ENCODE data around the gene PUSL1. TPM values are rescaled to one million over a fixed set of nuclear protein-coding genes. Genes with fewer than 3 reads are reported as not detected.

Gene PUSL1
- total RNA-seq, 1 experiment from 2014 or later: 15.7 TPM

DNA sequence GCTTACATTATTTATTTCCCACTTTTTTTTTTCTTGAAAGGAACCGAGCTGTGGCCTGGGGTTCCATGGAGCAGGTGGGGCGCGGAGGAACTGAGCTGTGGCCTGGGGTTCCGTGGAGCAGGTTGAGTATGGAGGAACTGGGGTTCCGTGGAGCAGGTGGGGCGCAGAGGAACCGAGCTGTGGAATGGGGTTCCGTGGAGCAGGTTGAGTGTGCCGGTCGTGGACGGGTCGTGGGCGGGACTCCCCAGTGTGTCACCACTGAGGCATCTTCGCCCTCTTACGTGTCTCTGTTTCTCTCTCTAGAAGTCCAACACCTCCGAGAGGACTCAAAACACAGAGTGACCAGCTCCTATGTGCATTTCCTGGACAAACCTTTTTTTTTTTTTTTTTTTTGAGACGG lies 29.4 kb upstream of the PUSL1 start:
- DNase-seq (ENCODE audit: low read depth): no peak

DNA sequence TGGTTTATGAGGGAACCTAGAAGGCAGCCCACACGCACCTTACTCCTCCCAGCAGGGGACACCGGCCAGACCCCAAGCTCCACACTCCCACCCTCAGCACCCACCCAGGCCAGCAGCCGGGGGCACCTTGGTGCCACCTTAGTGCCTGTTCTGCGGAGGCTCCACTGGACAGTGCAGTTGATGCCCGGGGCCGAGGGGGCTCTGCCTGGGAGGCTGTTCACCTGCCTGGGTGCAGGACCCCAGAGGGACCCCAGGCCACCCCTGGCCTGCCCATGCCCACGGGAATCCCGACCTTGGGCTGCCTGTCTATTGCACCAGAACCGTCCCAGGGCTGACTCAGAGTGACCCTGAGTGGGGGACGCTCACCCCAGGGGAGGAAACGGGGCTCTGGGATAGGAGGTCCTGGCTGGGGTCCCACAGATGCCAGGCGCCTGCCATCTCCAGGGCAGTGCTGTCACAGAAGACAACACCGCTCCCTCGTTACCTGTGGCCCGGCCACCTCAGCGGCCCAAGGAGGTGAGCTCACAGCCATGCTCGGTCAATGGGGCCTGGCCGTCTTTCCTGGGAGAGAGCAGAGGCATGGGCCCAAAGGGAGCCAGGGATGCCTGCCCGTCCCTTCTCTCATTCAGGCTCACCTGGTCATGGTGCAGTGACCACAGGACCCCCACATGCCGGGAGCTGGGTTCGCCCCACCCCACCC lies 27.5 kb upstream of the PUSL1 start:
- DNase-seq (ENCODE audit: low read depth): no peak

DNA sequence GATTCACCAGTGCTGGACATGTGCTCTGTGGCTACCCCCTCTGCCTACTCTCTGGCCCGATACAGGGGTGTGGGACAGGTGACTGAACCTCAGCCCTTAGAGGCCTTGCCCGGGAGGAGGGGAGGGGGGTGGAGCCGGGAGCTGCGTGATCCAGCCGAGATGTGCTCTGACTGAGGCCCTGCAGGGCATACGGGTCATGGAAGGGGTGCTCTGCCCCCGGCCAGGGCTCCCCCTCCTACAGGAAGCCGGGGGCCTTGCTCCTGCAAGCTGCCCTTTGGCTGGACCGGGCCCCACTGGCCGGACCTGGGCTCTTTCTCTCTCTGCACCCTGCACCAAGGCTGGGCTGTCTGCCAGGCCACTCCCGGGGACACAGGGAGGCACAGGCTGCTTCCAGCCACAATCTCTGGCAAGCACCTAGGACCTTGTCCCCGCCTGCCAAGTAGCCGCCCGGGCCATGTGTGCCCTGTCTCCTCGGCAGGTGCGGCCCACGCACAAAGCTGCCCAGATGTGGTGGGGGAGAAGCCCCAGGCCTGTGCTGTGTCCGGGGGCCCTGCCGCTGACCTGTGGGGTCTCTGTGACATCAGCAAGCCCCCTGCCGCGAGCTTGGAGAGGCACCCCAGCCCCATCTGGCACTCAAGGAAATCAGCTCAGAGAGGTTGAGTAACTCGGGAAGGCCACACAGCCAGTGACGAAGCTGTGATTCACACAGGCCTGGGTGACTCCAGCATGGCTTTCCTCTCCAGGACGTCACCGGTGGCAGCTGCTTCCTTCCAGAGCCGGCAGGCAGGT lies 26.7 kb upstream of the PUSL1 start:
- peak; percentile 72 for DNase-seq (ENCODE audit: low read depth)

DNA sequence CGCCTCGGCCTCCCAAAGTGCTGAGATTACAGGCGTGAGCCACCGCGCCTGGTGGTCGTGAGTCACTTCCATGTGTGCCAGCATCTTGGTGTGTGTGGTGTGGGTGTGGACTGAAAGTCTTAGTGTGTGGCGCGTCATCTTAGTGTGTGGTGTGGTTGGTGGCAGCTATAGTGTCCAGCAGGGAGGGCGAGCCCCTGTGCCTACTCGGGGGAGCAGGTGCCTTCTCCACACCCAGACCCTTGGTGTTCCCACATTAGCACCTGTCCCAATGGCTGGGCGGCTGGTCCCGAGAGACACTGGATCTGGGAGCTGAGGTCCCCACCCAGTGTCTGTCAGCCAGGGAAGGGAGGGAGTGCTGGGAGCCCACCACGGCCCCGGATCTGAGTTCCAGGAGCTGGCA lies 25.4 kb upstream of the PUSL1 start:
- peak; percentile 81 for DNase-seq (ENCODE audit: low read depth)

DNA sequence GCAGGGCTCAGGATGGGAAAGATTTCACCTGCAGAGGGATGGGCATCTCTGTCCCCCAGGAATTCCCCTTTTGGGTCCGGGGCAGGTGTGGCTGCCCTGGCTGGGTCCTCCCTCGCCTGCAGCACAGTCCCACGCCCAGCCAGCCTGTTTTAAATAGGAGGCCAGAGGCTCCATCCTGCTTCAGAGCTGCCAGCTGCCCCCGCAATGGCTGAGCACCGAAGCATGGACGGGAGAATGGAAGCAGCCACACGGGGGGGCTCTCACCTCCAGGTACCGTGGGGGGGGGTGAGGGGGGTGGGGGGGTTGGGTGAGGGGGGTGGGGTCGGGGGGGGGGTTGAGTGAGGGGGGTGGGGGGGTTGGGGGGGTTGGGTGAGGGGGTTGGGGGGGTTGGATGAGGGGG lies 24.6 kb upstream of the PUSL1 start:
- DNase-seq (ENCODE audit: low read depth): no peak

DNA sequence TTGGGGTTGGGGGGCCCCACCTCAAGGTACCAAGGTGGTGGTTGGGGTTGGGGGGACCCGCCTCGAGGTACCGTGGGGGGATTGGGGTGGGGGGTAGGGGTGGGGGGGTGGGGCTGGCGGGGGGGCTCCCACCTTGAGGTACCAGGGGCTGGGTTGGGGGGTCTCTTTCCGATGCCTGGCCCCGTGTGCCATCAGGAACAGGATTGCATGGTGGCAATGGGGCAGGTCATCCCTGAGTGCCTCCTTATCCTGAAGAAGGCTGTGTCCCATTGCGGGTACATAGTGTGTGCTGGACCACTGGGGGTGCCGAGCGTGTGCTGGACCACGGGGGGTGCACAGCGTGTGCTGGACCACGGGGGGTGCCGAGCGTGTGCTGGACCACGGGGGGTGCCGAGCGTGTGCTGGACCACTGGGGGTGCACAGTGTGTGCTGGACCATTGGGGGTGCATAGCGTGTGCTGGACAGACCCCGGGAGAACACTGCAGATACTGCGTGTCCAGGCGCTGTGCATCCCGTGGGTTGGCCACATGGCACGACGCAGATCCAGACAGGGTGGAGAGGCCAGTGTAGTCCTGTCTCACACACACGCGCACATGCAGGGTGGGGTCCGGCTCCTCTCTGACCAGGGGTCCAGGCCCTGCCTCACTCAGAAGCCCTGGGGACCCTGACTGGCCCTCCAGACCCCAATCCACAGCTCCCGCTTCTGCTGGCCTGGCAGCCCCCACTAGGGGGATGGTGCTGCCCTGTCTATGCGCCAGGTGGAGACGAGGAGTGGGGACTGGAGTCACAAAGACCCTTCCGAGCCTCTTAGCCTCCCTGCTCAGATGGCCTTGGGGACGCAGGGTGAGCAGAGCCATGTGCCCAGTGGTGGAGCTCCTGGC lies 23.9 kb upstream of the PUSL1 start:
- no peak for DNase-seq (ENCODE audit: low read depth)

DNA sequence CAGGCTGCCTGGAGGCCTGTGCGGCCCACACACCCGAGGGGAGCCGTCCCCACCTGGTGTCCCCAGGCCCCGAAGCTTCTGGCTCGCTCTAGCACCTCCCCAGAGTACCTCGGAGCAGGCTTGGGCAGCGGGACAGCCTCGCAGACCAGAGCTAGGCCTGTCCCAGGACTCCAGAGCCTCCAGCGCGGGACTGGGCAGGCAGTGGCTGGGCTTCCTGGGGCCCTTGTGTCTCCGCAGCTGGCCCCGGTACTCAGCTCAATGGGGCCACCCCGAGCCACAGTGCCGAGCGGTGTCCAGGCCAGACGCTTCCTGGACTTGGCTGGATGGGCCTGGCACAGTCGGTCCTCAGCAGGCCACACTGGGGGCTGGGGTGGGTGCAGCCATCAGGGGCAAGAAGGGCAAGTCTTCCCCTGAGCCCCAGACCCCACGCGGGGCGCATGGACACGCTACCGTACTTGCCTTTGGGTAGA lies 23.3 kb upstream of the PUSL1 start:
- DNase-seq (ENCODE audit: low read depth): no peak

DNA sequence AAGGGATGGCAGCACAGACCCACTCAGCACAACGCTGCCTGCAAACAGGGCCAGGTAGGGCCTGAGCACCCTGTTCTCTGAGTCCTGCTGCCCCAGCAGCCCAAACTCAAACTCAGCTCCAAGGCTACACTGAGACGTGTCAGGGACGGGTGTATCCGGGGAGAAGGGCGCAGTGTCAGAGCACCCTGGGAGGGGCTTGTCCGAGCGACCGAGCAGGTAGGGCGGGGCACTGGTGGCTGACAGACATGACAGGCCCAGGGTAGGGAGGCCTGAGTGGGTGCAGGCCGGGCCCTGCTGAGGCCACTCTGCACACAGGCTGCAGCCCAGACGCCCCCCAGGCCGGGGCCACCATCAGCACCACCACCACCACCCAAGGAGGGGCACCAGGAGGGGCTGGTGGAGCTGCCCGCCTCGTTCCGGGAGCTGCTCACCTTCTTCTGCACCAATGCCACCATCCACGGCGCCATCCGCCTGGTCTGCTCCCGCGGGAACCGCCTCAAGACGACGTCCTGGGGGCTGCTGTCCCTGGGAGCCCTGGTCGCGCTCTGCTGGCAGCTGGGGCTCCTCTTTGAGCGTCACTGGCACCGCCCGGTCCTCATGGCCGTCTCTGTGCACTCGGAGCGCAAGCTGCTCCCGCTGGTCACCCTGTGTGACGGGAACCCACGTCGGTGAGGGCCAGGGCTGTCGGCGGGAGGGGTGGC lies 22.6 kb upstream of the PUSL1 start:
- no peak for DNase-seq (ENCODE audit: low read depth)

DNA sequence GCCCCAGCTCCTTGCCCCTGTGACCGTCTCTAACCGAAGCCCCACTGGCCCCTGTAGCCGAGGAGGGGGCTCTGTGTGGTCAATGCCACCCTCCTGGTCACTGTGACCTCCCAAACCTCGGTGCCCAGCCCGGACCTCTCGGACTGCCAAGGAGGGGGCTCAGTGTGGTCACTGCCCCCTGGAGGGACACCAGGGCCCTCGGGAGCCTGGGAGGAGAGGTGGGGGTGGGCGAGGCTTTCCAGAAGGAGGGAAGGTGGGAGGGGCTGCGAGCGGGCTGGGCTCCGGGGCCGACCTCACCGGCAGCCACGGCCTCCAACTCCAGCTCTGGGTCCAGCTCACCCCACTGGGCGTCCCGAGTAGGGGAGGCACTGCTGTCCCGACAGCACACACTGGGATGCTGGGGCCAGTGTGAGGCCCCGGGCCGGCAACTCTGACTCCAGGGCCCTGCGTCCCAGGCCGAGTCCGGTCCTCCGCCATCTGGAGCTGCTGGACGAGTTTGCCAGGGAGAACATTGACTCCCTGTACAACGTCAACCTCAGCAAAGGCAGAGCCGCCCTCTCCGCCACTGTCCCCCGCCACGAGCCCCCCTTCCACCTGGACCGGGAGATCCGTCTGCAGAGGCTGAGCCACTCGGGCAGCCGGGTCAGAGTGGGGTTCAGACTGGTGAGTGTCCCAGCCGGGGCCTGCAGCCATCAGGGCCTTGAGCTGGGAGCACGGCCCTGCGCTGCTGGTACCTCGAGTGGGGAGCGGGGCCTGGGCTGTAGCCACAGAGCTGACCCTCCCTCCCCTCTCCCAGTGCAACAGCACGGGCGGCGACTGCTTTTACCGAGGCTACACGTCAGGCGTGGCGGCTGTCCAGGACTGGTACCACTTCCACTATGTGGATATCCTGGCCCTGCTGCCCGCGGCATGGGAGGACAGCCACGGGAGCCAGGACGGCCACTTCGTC lies 21.8 kb upstream of the PUSL1 start:
- DNase-seq (ENCODE audit: low read depth): no peak

DNA sequence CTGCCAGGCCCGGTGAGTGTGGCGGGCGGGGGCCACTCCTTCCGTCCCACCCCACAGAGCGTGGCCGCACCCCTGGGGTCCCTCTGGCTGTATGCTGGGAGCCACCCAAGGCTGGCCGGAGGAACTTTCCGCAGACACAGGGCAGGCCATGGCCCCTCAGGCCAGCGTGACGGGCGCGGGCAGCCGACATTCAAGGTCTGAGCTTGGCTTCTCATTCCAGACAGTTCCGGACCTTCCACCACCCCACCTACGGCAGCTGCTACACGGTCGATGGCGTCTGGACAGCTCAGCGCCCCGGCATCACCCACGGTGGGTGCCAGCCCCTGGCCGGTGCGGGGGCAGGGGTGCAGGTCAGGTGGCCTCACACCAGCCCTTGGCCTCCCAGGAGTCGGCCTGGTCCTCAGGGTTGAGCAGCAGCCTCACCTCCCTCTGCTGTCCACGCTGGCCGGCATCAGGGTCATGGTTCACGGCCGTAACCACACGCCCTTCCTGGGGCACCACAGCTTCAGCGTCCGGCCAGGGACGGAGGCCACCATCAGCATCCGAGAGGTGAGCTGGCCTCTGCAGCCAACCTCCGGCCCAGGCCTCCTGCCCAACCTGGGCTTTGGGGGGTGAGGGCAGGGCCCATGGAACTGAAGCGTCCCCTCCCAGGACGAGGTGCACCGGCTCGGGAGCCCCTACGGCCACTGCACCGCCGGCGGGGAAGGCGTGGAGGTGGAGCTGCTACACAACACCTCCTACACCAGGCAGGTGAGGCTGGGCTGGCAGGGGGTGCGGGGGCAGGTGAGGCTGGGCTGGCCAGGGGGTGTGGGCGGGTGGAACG lies 20.9 kb upstream of the PUSL1 start:
- no peak for DNase-seq (ENCODE audit: low read depth)

DNA sequence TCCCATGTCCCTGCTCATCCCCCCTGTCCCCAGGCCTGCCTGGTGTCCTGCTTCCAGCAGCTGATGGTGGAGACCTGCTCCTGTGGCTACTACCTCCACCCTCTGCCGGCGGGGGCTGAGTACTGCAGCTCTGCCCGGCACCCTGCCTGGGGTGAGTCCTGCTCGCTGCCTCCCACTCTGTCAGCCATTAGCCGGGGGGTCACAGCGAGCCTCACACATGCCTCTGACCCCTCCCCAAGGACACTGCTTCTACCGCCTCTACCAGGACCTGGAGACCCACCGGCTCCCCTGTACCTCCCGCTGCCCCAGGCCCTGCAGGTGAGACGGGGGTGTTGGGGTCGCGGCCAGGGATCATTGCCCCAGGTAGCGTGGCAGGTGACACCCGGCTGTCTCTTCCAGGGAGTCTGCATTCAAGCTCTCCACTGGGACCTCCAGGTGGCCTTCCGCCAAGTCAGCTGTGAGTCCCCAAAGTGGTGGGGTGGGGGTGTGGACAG lies 18.1 kb upstream of the PUSL1 start:
- peak; percentile 49 for DNase-seq (ENCODE audit: low read depth)

DNA sequence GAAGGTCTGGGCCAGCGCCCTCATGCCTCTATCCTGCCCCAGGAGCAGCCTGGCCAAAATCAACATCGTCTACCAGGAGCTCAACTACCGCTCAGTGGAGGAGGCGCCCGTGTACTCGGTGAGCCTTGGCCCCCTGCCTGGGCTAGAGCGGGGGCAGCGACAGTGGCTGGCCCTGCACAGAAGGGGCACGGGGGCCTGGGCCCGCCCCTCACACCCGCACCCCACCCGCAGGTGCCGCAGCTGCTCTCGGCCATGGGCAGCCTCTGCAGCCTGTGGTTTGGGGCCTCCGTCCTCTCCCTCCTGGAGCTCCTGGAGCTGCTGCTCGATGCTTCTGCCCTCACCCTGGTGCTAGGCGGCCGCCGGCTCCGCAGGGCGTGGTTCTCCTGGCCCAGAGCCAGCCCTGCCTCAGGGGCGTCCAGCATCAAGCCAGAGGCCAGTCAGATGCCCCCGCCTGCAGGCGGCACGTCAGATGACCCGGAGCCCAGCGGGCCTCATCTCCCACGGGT lies 17.3 kb upstream of the PUSL1 start:
- DNase-seq (ENCODE audit: low read depth): peak; percentile 53

DNA sequence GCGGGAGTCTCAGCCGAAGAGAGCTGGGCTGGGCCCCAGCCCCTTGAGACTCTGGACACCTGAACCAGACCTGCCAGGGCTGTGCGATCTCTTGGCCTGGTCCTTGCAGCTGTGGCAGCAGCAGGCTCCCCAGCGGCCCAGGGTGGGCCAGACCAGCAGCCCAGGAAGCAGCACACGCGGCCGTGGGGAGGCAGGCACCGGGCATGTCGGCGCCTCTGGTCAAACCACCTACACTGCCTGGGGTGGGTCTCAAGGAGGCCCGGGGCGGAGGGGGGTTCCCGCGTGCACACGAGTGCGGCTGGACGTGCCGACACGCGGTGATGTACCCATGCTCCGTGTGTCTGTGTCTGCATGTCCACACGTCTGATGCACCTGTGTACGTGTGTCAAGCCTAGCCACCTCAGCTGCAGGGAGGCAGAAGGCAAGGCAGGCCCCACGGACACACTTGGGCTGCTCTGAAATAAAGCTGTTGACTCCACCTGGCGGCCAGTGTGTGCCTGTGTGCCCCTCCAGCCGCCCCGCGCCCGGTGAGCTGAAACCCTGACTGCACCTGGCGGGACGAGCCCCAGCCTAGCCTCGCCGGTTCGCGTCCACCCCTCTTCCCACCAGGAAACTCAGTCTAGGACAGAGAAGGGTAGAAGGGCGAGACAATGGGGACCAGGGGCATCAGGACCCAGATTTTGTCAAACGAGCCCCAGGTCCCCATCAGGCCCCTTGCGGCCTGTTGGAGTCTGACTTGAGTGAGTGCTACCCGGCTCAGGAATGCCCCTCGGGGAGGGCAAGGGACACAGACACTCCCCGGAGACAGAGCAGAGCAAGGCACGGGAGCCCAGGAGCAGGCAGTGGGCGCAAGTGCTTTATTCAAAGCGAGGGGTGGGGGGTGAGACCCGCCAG lies 16.6 kb upstream of the PUSL1 start:
- DNase-seq (ENCODE audit: low read depth): peak; percentile 61

DNA sequence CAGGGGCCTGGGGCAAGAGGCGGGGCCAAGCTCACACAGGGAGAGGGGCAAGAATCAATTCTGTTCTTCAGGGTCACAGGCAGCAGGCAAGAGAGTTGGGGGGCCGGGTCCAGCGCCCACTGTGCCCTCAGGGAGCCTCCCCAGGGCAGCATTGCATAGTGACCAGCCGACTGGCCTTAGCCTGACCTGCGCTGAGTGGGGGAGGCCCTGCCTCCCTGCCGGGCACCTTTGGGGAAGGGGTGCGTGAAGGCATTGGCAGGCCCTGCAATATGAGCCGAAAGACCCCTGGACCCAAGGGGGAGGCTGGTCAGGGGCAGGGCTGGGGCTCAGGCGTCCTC lies 16.0 kb upstream of the PUSL1 start:
- DNase-seq (ENCODE audit: low read depth): no peak

DNA sequence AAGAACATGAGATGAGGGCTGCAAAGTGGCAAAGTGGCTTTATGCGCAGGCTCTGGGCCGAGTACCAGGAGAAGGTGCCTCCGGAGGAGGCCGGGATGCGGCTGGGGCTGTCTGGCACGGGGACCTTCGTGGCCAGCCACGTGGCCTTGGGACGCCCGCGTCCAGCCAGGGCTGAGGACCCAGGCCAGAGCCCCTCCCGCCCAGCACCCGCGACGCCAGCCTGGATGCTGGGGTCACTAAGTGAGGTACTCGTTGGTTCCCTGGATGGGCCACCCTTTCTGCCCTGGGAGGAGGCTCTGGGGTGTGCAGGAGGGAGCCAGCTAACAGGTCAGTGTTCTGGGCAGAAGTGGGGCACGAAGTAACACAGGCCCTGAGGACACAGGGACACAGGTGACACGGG lies 15.5 kb upstream of the PUSL1 start:
- DNase-seq (ENCODE audit: low read depth): no peak

DNA sequence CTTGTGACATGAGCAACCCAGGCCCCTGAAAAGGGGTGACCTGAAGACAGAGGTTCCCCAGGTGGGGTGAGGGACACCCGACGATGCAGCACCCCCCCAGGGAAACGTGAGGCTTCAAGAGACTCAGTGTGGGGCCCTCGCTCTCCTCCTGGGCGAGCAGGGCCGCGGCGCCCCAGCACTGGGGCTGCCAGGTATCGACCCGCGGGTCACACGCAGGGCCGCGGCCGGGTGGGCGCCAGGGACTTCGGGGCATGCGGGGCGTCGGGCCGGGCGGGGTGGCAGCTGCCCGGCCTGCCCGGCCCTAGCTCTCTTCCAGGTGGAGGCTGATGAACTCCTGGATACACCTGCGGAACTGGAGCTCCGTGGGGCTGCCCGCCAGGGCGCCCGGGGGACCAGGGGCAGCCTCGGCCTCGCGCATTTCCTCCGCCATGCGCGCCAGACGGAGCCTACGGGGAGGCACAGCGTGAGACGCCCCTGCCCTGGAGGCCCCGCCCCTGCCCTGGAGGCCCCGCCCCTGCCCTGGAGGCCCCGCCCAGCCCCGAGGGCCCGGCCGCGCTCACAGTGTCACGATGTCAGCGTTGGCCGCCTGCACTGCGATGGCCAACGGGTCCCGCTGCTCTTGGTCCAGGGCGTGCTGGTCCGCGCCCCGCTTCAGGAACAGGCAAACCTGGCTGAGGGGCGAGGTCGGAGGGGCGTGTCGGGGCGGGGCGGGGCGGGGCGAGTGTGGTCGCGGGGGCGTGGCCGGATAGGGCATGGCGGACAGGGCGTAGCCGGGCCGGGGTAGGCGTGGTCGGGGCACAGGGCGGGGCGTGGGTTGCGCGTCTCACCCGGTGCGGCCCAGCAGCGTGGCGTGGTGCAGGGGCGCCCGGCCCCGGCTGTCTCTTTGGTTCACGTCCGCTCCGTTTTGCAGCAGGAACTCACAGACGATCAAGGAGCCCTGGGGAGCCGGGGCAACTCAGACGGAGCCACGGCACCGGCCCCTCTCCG lies 14.8 kb upstream of the PUSL1 start:
- no peak for DNase-seq (ENCODE audit: low read depth)

DNA sequence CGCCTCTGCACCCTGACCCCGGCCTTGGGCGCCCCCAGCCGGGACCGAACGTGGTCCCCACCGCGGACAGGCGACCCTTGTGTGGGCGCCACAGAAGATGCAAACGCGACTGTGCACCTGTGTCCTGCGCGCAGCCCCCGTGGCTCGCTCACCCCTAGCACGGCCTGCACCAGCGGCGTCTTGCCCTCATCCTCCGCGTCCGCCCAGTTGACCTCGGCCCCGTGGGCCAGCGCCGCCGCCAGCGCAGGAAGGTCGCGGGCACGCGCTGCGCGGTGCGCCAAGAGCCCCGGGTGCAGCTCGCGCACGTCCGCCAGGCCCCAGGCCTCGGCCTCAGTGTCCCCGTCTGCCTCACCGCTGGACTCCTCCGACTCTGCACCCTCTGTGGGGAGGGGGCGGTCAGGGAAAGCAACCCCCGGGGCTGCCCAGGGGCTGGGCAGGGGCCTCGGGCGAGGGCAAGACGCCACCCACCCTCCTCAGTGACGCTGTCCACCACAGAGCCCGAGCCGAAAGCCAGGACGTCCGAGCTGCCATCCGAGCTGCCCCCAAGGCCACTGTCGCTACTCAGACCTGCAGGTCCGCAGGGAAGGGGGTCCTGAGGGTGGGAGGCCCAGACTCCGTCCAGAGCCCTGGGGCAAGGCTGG lies 14.0 kb upstream of the PUSL1 start:
- DNase-seq (ENCODE audit: low read depth): no peak

All from RPMI7951 (cell line).